Activated CD4-positive, alpha-beta T cell treated with anti-CD3 and anti-CD28 coated beads, Interleukin-2, Interleukin-6, amounts not matched to agents 100 ng/mL and 50 ng/mL, durations not matched to agents 16 hours and 8 hours (primary cell): Measurements from ENCODE around the gene UBR3.

Experiments used
- DNase-seq: peaks from one replicate; pipeline ENCODE4 v3.0.0-alpha.2; 2020

Gene UBR3

DNA sequence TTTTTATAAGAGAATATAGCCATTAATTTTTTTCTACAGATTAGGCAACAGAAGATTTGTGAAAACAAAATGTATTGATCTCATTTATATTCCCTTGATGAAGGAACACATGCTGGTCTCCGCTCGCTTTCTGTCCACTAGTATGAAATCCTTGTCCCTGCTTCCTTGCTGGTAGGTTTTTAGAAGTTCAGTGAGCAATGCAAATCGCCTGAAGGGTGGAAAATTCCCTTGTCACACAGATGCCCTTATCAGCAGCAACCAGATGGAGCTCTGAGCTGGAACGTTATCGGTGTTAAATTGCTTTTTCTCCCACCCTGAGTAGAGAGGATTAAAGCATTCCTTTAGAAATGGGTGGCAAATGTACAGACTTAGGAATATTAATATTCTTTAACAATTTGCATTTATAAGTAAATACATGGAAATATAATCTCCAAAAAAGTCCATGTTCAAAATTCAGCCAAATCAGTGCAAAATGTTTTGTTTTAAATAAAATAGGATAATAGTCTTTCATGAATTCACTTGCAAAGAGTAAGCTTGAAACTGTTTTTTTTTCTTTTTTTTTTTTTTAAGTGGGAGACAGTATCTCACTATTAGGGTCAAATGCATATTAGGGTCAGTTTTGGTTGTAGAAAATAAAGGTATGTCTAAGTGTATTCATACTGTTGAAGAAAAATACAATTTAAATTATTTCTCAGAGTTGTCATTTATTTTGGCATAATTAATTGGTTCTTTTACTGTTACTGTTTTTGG, 186.7 kb downstream of the UBR3 start:
- DNase-seq = no peak

DNA sequence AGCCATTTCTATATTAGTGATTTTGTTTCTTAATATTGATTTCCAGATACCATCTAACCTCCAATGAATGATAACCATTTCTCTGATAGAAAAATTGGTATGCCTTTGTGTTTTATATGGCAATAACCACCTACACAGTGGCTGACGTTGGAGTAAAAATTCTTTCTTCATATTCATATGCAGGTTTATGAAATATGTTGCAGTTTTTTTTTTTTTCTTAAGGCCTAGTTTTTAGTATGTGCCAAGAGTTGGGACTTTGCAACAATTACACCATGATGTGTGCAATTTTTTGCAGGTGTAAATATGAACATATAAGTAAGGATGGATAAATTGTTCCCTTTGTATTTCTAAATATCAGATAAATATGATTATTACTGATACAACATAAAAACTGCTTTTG, 187.5 kb downstream of the UBR3 start:
- no peak for DNase-seq

DNA sequence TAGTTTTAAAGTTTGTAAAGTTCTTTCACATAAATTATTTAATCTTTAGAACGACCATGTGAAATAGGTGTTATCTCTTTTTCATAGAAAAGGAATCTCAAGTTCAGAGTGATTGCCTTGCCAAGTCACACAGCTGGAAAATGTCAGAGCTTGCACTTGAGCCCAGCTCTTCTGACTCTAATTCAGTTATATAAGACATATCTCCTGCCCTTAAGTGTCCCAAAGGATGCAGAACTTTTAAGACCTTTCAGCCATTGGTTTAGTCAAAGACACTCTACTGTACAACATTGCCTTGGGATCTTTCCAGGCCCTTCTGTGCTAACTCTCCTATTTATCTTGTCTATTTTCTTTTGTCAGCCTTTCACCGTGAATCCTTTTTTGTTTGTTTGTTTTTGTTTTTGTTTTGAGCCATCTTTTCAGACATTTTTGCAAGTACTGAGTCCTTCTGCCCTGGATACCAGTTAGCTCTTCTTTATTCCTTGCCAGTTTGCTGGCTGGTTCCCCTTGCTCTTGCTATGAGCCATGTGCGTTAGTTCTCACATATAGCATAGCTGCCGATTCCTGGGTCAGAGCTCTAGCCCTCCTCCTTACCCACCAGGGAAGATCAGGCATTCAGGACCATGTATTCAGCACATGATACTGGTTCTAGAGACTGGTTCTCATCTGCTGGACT, 190.7 kb downstream of the UBR3 start:
- DNase-seq = no peak

DNA sequence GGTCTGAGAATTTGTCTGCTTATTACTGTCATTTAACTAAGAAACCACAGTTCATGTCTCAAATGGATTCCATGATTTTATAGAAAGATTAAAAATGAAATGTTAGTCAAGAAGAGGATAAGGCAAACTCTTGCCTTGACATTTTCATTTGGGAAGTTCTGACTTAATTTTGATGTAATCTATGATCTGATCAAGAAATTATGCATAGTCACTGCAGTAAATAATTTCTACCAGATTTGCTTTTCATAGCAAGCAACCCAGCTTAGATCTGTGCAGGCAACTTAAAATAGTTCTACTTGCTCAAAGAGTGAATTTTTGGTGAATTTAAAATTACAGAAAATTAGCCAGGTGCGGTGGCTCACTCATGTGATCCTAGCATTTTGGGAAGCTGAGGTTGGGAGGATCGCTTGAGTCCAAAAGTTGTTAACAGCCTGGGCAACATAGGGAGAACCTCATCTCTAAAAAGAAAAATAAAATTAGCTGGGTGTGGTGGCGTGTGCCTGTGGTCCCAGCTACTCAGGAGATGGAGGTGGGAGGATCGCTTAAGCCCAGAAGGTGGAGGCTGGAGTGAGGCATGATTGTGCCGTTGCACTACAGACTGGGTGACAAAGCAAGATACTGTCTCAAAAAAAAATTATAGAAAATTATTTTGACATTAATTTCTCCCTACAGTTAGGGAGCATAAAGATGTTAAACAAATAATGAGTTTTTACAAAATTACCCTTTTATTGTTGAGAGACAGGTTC, 192.0 kb downstream of the UBR3 start:
- DNase-seq = no peak

DNA sequence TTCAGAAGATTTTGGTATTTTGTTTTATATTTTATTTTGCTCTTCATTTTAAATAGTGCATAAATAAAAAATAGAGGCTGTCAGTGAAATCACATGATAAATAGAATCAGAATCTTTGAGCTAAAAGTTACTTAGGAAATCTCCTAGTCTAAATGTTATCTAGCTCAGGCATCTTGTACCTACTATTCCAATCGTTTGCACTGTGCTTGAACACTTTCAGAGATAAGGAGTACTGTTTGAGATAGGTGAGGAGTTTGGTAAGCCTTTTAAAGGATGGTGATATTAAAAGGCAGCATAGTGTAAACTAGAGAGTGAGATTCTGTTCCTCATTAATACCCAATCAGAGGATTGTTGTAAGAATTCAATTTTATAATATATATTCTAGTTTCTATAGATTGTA, 193.5 kb downstream of the UBR3 start:
- DNase-seq = no peak

DNA sequence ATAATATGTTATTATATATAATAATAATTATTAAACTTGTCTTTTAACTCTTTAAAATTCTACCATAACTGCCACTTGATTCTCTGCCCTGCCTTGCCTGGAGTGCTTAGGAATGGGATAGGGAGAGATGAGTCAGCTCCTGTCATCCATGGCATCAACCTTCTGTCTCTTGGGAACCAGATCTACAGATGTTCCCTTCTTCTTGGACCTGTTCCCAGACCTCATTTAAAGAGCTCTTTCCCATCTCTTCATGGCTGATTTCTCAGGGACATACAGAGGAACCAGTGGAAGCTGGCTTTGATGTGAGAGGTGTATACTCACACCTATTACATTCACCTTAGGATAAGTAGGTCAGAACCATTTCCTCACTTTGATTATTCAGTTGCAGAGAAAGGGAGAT, 195.4 kb downstream of the UBR3 start:
- DNase-seq = no peak

DNA sequence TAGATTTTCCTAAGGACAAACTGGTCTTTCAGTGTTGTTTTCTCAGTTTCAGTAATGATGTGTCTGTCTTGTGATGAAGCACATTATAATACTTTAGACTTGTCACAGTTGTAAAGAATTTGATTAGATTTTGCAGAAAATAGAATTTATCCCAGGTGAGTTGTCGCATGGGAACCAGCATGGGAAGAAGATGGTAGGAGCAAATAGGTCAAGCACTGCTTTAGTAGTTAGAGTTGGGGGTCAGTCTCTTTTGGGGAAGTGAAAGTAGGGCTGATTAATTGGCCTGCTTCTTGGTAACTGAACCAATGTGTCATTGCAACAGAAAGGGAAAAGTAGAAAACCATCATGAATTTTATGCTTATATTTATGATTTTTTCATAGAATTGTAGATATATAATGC, 197.5 kb downstream of the UBR3 start:
- DNase-seq = no peak

DNA sequence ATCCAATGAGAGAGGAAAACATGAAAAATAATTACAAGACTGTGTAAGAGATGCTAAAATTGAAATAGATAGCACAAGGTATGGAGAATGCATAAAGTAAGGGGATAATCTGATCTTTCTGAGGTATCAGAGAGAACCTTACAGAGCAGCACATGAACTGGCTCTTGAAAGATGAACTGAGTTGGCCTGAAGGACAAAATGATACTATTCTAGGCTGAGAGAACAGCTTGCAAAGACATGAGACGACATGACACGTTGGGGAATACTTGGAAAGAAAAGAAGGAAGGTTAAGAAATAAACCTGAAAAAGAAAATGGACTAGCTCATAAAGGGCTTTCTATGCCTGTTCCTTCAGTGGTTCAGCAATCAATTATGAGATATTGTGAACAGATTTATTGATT, 198.0 kb downstream of the UBR3 start:
- no peak for DNase-seq

DNA sequence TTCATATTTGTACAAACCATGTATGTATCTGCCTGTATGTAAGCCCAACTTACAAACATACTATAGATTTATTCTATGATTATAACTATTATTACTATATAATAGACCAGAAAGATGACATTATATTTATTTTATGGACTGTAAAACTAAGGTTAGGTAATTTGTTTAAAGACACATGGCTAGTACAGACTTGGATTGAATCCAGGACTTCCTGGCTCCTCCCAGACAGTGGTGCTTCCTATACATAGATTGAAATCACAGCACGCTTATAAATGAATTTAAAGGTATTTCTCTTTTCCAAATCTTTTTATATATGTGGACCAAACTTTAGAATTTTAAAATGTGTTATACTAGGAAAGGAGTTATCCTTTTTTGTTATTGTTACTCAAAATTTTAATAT, 199.1 kb downstream of the UBR3 start:
- DNase-seq = no peak

DNA sequence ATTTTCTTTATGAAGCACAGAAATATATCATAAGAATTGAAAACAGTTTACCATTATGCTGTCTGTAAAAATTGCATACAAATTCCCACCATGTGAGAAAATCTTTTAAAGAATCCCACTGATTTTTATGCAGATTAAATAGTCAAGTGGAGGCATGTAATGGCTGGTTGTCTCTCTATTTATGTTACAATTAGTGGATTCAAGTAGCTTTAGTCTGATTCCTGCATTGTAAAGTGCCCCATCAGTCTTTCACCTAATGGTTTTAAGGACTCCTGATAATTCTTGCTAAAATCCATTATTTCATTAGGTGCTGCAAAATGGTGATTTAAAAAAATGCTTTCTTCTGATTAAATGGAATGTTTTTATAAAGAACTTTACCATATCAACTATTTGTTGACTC, 202.3 kb downstream of the UBR3 start:
- no peak for DNase-seq

DNA sequence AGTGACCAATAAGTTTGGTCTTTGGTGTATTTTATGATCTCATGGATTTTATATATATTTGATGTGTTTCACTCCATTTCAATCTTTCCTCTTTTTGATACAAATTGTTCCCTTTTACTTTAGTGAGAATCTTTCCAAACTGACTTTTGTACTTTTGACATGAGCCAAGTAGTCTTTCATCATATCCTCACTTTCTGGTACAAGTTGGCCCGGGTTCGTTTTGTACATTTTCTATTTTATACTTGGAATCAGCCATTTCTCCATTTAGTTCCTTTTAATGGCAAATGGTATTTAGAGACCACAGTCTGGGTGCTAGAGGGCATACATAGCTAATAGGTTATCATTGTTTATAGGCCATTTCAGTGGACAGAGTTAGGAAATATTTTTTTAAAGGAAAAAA, 202.8 kb downstream of the UBR3 start:
- DNase-seq = no peak

DNA sequence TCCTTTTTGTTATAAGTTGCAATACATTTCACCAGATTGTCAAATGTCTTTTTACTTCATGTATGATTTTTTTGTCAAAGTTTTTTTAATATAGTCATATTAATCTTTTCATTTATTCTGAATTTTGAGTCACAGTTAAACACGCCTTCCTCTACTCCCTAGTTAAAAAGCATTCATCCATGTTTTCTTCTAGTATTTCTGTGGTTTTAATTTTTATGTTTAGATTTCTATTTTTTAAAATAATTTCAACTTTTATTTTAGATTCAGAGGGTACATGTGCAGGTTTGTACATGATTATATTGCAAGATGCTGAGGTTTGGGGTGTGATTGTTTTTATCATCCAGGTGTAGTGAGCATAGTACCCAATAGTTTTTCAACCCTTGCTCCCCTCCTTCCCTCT, 204.0 kb downstream of the UBR3 start:
- no peak for DNase-seq

DNA sequence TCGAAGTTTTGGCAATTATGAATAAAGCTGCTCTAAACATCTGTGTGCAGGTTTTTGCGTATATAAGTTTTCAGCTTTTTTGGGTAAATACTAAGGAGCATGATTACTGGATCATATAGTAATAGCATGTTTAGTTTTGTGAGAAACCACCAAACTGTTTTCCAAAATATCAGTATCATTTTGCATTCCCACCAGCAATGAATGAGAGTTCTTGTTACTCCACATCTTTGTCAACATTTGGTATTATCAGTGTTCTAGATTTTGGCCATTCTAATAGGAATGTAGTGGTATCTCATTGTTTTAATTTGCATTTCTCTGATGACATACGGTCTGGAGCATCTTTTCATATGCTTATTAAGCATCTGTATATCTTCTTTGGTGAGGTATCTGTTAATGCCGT, 207.3 kb downstream of the UBR3 start:
- no peak for DNase-seq

DNA sequence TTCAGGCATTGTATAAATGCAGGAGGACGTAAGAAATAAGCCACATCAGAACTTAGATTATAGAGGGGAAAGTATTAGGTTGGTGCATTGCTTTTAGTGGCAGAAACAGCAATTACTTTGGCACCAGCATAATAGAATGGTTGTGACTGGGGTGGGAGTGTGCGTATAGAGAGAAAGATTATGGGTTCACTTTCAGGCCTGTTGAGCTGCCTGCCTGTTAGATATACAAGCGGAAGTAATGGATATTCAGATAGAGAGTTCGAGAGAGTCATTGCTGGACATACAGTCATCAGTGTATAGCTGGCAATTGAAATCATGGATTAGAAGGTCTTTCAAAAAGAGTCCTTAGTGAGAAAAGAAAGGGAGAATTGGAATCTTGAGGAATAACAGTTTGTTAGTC, 211.5 kb downstream of the UBR3 start:
- no peak for DNase-seq

DNA sequence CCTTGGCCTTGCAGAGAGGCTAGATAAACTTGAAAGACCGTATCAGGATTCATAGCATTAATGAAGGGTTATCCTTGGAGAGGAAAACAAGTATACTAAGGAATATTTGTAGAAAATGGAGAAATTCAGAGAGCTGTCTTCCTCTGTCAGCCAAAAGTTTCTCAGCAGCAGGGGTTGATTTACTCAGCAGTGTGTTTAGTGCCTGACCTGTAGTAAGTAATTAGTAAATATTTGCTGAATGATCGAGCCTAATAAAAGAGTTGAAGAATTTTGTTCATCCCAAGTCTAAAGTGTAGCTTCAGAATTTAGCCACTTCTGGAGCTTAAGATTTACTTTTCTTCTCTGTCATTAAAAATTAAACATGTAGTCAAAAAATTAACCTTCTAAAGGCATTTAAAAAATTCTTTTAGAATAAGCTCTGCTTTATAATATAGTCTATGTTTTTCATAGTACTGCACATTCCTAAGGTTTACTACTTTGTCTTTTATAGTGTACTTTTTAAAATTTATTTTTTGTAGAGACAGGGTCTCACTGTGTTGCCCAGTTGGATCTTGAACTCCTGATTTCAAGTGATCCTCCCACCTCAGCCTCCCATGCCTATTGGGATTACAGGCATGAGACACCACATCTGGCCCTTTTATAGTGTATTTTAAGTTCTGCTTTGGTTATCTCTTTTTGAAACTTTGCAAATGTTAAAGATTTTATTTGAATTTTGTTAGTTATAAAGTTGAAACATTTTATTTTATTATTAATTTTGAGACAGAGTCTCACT, 212.3 kb downstream of the UBR3 start:
- DNase-seq = no peak

DNA sequence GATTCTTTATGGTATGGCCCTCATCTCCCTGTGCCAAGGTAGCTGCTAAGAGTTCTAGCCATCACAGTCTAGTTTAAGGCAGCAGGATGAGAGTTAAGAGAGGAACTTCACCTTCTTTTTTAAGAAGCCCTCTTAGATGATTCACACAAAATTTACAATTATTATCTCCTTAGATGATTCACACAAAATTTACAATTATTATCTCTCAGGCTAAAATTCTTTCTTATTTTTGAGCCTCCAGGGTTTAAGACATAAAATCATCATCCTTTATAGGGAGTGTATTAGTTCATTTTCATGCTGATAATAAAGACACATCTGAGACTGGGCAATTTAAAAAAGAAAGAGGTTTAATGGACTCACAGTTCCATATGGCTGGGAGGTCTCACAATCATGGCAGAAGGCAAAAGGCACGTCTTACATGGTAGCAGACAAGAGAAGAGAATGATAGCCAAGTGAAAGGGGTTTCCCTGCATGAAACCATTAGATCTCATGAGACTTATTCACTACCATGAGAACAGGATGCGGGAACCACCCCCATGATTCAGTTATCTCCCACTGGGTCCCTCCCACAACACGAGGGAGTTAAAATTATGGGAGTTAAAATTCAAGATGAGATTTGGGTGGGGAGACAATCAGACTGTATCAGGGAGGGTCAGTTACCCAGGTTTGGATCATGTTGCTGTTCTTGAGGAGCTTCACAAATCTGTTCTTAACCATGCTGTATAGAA, 217.7 kb downstream of the UBR3 start:
- DNase-seq = no peak

DNA sequence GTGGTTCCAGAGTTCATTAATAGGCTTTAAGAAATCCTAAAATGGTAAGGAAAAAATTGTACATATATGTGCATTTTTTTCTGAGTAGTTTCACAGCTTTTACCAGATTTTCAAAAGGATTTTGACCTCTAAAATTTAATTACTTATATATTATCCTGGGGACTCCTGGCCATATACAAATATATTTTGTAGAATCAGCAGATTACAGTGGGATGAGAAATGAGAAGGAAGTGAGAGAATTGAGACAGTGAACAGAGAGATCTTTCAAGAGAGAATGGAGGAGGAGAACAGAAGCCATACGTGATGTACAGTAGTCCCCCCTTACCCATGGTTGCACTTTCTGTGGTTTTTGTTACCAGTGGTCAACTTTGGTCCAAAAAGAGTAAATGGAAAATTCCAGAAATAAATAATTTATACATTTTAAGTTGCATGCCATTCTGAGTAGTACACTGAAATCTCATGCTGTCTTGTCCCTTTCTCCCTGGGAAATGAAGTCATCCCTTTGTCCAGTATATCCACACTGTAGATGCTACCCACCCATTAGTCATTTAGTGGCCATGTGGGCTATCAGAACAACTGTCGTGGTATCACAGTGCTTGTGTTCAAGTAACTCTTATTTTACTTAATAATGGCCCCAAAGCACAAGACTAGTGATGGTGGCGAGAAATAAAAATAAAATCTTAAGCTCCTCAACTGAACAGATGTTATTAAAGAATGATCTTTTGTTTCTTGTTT, 220.2 kb downstream of the UBR3 start:
- DNase-seq = no peak

DNA sequence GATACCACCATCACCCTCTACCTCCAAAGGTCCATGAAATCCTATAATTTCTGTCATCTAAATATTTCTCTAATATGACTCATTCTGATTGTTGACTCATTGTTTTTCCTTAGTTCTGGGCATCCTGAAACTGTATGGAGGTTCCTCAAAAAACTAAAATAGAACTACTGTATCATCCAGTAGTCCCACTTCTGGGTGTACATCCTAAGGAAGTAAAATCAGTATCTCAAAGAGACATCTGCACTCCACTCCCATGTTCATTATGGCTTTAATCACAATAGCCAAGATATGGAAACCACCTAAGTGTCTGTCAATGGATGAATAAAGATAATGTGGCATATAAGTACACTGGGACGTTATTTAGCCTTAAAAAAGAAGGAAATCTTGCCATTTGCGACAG, 224.9 kb downstream of the UBR3 start:
- DNase-seq = no peak

DNA sequence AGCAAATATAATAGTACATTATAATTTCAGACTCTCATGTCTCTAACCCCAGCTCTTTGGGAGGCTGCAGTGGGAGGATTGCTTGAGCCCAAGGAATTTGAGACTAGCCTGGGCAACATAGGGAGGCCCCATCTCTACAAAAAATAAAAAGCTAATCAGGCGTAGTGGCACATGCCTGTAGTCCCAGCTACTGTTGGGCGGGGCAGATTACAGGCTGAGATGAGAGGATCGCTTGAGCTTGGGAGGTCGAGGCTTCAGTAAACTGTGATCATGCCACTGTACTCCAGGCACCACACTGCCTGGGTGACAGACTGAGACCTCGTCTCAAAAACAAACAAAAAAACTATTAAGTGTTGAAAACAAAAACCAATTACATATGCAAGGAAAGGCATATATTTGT, 227.7 kb downstream of the UBR3 start:
- DNase-seq = no peak

DNA sequence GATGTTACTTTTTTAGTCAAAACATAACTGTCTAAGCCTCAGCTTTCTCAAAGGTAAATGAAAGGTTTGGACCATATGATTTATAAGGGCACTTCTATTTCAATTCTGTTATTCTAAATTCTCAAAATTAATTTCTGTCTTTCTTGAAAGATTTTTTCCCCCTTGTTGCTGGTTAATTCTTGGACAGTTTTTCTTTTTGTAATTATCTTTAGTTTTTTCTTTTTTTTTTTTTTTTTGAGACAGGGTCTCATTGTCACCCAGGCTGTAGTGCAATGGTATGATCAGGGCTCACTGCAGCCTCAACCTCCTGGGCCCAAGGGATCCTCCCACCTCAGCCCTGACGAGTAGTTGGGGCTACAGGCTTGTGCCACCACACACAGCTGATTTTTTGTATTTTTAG, 229.6 kb downstream of the UBR3 start:
- DNase-seq = no peak

DNA sequence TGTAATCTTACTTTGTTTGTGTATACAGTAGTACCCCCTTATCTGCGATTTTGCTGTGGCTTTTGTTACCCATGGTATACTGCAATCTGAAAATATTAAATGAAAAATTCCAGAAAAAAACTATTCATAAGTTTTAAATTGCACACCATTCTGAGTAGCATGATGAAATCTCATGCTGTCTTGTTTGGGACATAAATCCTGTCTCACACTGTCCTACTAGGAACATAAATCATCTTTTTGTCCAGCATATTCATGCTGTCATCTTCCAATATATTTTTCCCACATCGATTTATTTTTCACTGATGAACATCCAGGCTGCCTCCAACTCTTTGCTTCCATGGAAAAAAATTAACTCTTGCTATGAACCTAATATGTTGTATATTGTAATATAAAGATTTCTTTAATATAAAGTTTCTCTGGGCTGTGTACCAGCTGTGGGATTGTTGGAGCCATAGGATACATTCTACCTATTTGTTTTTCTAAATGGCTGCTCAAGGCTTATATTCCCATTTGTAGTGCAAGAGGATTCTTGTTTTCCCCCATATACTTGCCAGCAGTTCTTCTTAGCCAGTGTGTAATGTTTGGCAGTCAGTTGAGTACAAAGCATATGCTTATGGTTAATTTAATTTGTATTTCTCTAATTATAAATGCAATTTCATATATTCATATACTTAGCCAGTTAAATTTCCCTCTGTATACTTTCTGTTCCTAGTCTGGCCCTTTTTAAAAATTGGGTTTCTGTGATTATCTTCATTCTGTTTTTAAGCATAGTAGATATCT, 236.4 kb downstream of the UBR3 start:
- DNase-seq = no peak
